Stimulated activated CD4-positive, alpha-beta T cell treated with anti-CD3 and anti-CD28 coated beads, Interleukin-12 subunit alpha, Interleukin-12 subunit beta, amount 100 ng/mL, for 4 hours (primary cell): ENCODE data around the gene CRX.
"Not testable (repeated sequence)": the region's sequence is repeated elsewhere in the genome, so short reads cannot be mapped to it uniquely, and the experiment has no call there.

Experiments used
- DNase-seq: peaks from one replicate; pipeline ENCODE4 v3.0.0-alpha.2; 2020

The CRX gene

DNA sequence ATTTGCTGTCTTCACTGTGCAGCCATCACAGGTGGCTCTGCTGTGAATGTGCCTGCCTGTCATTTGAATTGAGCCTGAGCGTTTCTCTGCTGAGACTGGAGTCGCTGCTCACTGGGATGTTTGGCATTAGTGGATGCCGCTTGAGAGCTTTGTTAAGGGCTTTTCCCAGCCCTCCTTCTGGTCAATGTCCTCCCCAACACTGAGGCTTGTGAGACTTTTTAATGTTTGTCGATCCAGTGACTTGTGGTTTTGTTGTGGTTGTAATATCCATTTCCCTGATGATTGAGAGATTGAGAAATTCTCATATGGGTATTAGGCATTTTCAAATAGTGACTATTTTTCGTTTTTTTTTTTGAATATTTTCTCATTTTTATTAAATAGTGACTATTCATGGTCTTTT lies 39.9 kb downstream of the CRX start:
- DNase-seq, result no peak

GRCh38 chr19:47863514-47863936 lies 41.8 kb downstream of the CRX start:
- DNase-seq, result peak; percentile 89

GRCh38 chr19:47865166-47865565 lies 43.4 kb downstream of the CRX start:
- no peak for DNase-seq

DNA sequence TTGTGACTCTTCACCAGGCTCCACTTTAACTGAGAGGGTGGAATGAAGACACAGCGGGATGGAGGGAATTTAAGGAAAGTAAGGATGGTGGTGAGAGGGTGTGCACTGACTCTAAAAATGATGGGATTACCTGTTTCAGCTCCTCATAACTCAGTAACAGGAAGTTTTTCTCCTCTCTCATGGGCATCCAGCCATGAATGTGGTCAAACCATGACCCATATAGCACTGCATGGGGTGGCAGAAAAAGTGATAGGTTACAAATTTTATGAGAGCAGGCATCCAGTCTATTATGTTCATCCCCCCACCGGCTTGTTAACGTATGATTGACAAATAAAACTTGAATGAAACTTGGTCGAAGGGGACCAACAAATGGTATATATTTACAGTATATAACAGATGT lies 57.2 kb downstream of the CRX start:
- no peak for DNase-seq

DNA sequence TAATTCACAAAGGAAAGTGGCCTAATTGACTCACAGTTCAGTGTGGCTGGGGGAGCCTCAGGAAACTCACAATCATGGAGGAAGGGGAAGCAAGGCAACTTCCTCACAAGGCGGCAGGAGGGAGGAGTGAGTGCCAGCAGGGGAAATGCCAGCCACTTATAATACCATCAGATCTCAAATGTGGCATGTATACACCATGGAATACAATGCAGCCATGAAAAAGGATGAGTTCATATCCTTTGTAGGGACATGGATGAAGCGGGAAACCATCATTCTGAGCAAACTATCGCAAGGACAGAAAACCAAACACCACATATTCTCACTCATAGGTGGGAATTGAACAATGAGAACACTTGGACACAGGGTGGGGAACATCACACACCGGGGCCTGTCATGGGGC lies 57.6 kb downstream of the CRX start:
- DNase-seq, result not testable (repeated sequence)

GRCh38 chr19:47881757-47882156 lies 60.0 kb downstream of the CRX start:
- no peak for DNase-seq

DNA sequence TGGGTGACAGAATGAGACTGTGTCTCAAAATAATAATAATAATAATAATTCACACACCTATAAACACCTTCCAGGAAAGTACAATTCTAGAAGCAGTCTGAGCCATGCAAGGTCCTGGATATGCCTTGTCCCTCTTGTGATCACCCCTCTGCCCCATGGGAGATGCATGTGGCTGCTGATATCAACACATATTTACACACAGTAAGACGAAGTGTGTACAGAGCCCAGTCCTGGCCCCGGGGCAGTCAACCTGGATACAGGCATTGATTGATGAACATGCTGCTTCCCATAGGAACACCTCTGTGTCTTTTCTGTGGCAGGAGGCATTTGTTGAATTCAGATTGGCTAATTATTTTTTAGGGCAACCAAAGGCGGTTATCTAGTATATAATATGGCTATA lies 61.2 kb downstream of the CRX start:
- DNase-seq, result no peak

DNA sequence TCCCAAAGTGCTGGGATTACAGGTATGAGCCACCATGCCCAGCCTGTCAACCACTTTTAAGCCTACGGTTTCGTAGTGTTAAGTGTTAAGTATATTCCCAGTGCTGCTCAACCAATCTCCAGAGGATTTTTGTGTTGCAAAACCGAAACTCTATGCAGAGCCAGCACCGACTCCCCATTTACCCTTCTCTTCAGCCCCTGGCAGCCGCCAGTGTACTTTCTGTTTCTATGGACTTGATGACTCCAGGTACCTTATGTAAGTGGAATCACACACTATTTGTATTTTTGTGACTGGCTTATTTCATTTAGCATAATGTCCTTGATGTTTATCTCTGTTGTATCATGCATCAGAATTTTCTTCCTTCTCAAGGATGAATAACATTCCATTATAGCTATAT lies 63.3 kb downstream of the CRX start:
- DNase-seq, result no peak

GRCh38 chr19:47886010-47886559 lies 64.3 kb downstream of the CRX start, which contains the start of gene SULT2A1:
SULT2A1 (minus strand) TSS chr19:47886315; CDS start chr19:47886257, 58 bp downstream.
- DNase-seq, result no peak

GRCh38 chr19:47890865-47891621 lies 69.3 kb downstream of the CRX start:
- DNase-seq, result no peak

DNA sequence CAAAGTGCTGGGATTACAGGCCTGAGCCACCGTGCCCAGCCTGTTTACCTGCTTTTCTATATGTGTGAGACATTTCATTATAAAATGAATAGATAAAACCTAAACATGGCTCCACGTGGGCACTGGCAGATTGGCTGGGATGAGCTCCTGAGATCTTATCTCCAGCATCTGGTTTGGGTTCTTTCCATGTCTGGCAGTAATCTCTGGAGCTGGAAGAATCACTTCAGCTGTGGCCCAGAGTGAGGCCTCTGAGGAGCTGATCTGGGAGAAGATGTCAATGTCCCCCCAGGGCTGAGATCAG lies 69.8 kb downstream of the CRX start:
- no peak for DNase-seq

DNA sequence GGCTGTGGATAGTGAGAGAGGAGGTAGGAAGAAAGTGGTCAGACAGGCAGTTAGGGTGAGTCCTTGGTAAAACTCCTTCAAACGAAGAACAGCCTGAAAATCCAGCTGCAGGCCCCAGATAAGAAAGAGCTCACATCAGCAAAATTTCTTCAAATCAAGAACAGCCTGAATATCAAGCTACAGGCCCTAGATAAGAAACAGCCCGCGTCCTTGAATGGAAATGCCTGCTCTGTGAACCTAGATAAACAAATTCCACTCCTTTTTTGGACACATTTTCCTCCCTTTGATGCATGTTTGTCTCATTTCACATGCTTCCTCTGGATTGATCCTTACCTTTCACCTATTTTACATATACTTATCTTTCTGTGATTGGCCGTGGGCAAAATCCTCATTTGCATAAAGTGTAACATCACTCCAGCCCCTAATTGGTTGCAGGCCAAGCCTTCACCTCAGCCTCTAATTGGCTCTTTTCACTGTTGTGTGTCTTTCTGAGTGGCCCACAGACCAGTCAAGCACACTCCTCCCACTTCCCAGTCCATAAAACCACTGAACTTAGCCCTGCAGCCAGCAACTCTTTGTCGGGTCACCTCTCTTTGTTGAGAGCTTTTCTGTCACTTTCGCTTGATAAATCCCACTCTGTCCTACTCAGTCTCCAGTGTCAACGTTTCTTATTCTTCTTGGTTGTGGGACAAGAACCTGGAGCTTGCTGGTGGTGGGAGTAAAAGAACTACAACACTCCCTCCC lies 70.4 kb downstream of the CRX start:
- DNase-seq, result no peak
